GM18517 (cell line): ENCODE measurements around the gene C16orf86.
"Not testable (repeated sequence)": the region's sequence is repeated elsewhere in the genome, so short reads cannot be mapped to it uniquely, and the experiment has no call there.

Source experiments
- ATAC-seq: cut with Tn5 transposase; IDR thresholded peaks from one replicate; pipeline ENCODE4 v1.9.1; 2021; ENCODE audit warnings: mild to moderate bottlenecking, moderate library complexity; ENCODE audit not compliant: unreplicated experiment

C16orf86 gene

DNA sequence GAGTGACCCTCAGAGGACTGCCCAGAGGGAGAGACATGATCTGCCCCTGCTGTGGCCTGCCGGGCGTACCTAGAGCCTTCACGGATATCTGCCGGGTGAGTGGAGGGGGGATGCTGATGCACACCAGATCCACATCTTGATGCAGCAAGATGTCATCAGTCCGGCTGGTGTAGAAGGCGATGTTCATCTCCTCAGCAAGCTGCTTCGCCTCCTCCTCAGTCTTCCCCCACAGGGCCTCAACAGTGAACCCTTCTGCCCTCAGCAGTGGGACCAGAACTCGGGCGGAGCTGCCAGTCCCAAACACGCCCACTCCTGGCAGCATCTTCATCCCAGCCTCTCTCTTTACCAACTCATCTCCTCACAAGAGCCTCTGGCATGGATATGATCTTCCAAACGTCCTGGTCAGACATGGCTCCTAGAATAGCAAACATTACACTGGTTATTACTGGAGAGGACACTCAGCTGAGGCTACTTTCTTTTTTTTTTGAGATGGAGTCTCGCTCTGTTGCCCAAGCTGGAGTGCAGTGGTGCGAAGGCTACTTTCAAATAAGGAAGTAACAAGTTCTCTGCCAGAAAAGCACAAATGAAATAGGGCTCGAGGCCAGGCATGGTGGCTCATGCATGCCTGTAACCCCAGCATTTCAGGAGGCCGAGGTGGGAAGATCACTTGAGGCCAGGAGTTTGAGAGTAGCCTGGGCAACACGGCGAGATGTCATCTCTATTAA lies 18.9 kb downstream of the C16orf86 start:
- ATAC-seq, result no peak

DNA sequence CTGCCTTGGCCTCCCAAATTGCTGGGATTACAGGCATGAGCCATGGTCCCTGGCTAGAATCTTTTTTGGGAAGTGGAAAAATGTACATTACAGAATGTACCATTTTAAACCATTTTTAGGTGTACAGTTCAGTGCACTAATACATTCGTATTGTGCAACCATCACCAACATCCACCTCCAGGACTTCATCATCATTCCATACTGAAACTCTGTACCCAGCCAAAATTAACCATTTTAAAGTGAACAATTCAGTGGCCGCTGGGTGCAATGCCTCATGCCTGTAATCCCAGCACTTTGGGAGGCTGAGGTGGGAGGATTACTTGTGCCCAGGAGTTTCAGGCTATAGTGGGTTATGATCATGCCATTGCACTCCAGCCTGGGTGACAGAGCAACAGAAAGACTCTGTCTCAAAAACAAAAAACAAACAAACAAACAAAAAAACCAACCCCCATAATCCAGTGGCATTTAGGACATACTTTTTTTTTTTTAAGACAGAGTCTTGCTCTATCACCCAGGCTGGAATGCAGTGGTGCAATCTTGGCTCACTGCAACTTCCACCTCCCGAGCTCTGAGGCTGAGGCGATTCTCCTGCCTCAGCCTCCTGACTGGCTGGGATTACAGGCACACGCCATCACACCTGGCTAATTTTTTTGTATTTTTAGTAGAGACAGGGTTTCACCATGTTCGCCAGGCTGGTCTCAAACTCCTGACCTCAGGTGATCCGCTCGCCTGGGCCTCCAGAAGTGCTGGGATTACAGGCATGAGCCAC lies 27.1 kb downstream of the C16orf86 start:
- not testable (repeated sequence) for ATAC-seq

DNA sequence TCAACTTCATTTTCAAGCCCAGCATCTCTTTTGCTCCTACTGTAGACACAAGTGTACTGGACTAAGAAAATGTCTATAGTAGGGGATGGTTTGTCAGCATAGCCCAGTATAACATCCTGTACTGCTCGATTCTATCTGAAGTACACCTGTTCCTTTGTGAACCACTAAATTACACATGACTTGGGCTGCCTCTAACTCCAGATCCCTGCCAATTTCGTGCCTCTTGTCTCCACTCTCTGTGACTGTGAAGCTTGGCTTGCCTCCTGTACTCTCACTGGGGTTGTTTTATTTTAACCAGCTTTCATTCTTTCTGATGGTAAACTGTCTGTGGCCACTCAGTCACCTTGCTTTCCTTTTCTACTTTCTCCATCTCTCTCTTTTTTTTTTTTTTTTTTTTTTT lies 28.0 kb downstream of the C16orf86 start:
- ATAC-seq, result no peak

DNA sequence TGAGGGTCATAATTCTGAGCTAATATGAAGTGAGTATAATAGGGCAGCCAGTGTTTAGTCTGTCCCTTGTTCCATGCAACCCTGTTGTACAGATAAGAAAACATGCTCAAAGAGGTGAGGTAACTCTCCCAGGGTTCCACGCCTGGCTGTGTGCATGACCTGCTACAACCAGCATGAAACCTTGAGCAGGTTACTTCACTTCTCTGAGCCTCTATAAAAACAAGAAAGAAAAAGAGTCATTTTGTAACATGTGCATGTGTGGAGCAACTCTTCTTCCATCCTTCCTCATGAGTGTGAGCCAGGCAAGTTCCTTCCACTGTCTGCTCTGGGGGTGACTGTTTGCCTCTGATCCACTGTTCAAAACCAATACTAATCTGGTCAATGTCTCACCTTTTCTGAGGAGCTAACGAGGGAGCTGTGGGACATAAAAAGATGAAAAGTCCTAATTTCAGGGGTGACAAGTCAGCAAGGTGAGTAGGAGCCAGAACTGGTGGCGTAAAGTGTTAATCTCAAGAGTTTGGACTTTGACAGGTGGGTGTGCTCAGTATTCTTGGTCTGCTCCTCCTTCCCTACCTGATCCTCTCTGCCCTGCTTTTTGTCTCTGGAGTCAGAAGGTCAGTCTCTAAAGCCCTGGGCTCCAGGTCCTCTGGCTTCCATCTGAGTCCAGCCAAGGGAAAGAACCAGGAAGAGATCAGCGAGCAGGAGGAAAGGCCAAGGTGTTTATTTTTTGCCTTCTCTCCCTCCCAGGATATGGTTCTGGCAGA lies 31.0 kb downstream of the C16orf86 start:
- no peak for ATAC-seq

DNA sequence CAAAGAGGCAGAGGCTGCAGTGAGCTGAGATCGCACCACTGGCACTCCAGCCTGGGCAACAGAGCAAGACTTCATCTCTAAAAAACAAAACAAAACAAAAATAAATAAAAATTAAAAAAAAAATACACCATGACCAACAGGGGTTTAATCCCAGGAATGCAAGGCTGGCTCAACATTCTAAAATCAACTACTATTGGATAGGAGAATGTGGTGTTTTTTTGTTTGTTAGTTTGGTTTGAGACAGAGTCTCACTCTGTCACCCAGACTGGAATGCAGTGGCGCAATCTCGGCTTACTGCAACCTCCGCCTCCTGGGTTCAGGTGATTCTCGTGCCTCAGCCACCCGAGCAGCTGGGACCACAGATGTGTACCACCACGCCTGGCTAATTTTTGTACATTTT lies 32.7 kb downstream of the C16orf86 start:
- ATAC-seq, result no peak

DNA sequence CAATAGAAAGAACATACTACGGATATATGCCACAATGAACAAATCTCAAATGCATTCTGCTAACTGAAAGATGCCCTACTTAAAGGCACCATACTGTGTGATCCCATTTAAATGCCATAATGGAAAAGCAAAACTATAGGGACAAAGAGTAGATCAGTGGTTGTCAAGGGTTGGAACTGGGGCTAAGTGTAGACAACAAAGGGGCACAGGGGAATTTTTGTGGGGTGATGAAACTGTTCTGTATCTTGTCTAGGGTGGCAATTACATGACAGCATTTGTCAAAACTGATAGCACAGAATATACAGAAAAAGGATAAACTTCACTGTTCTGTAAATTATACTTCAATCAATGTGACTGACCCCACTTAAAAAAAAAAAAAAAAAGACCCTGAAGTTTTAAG lies 34.8 kb downstream of the C16orf86 start:
- no peak for ATAC-seq

DNA sequence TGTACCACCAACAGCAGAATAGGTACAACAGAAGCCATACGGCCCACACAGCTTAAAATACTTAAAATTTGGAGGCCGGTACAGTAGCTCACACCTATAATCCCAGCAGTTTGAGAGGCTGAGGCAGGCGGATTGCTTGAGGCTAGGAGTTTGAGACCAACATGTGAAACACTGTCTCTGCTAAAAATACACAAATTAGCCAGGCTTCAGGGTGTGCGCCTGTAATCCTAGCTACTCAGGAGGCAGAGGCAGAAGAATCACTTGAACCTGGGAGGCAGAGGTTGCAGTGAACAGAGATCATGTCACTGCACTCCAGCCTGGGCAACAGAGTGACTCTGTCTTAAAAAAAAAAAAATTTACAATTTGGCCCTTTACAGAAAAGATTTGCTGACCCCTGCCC lies 35.5 kb downstream of the C16orf86 start:
- ATAC-seq, result no peak

DNA sequence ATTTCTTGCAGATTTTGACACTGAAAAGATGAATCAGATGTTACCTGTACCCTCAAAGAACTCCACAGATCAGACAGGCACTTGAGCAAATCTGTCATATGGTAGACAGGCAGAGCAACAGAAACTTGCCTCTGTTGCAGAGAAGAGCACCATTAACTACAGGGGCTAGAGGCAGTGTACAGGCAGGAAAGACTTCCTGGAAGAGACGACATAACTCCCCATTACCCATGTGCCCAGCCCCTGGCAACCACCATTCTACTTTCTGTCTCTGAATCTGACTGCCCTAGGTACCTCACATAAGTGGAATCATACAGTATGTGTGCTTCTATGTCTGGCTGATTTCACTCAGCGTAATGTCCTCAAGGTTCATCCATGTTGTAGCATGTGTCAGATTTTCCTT lies 37.0 kb downstream of the C16orf86 start:
- ATAC-seq, result no peak

DNA sequence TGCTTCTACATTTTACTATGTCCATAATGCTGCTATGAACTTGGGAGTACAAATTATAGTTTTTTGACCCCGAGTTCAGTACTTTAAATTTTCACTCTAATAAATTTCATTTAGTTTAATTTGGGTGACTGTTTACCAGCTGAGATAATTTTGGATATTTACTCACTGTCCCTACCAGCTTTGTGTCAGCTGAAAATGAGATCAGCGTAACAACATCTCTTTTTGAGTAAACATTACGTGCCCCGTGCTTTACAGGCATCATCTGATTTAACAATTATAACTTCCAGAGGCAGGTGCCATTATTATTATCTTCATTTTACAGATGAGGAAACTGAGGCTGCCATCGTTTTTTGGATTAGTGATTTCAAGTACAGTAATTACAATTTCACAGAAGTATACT lies 37.5 kb downstream of the C16orf86 start:
- ATAC-seq, result no peak

DNA sequence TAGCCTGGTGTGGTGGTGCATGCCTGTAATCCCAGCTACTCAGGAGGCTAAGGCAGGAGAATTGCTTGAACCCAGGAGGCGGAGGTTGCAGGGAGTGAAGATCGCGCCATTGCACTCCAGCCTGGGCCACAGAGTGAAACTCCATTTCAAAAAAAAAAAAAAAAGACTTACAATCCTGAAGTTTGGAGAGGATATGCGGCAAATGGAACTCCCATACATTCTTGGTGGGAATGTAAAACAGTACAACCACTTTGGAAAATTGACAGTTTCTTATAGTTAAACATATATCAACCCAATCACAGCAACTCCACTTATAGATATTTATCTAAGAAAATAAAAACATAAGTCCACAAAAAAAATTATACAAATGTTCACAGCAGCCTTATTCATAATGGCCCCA lies 40.6 kb downstream of the C16orf86 start:
- ATAC-seq, result no peak

DNA sequence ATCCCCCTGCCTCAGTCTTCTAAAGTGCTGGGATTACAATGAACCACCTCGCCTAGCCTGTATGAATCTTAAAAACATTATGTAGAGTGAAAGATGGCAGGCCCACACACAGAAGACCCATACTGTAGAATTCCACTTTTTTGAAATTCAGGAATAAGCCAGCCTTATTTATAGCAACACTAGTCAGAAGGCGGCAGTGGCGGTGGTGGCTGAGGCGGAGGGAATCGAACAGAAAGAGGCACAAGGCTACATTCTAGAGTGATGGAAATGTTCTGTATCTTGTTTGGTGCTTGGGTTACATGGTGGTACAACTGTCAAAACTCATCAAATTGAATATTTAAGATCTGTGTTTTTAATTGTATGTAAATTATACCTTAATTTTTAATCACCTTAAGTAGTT lies 41.2 kb downstream of the C16orf86 start:
- ATAC-seq, result no peak

DNA sequence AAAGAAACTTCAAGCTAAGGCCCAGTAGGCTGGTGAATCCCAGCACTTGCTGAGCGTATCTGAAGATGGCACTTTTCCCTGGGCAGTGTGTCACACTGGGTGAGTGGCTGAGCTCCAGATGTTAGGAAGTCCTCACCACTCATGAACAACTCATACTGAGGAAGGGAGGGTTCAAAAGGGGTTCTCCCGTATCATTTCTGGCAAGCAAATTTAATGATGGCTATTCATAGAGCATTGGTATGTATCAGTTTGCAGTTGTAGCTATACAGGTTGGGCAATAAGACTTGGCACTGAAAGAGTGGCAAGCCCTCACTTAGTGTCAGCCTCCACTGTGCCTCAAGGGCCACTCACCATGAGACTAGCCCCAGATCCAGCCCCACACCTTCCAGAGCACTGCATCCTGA lies 41.8 kb downstream of the C16orf86 start:
- no peak for ATAC-seq

DNA sequence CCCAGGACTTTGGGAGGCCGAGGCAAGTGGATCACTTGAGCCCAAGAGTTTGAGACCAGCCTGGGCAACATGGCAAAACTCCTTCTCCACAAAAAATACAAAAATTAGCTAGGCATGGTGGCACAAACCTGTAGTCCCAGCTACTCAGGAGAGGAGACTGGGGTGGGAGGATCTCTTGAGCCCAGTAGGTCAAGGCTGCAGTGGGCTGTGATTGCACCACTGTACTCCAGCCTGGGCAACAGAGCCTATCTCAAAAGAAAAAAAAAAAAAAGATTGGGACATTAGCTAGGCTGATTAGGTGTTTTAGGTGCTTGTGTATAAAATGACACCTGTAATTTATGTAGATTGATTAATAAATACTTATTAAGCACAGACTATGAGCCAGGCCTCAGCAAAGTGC lies 42.4 kb downstream of the C16orf86 start:
- no peak for ATAC-seq

DNA sequence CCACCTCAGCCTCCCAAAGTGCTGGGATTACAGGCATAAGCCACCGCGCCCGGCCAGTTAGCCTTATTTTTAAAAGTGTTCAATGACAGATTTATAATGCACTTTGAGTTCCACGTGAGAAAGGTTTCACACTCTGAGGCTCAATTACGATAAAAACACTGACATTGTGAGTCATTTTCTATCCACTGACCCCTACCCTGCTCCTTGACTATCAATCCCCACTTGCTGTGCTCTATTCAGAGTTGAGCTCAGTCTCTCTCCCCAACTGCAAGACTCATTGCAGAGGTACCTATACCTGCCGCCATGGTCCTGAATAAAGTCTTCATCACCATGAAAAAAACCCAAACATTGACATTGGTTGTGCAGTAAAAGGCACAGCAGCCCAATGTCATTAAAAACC lies 44.0 kb downstream of the C16orf86 start:
- no peak for ATAC-seq

DNA sequence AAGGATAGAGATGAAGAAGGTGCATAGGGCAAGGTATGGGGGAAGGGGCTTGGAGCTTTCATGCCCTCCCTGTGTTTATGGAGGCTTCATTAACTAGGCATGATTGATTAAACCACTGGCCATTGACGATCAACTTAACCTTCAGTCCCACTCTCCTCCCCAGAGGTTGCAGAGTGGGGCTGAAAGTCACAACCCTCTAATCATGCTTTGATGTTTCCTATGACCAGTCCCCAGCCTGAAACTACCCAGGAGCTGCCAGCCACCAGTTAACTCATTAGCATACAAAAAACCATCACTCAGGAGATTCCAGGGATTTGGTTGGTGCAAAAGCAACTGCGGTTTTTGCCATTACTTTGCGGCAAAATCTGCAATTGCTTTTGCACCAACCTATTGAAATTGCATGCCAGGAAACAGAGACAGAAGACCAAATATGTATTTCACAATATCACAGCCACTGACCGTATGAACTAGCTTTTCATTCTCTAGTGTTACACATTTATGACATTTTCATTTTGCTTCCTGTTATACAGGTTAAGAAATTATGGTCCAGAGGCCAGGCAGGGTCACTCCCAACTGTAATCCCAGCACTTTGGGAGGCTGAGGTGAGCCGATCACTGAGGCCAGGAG lies 47.1 kb downstream of the C16orf86 start:
- ATAC-seq, result no peak

DNA sequence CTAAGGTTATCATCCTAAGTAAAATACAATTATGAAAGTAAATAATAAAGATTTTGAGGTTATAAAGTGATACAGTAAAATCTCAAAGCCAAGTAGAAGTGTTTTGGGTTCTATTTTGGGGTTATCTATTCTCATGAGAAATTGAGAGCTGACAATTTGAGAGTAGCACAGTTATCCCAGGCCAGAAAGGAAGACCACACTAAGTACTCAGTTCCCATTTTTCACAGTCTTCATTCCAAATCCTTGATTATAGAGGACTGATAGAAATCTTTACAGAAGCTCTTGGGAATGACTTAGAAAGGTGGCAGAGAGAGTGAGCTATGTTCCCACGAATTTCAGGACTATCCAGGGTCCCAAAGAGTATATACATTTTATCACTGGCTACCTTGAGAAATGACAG lies 47.9 kb downstream of the C16orf86 start:
- ATAC-seq, result no peak

DNA sequence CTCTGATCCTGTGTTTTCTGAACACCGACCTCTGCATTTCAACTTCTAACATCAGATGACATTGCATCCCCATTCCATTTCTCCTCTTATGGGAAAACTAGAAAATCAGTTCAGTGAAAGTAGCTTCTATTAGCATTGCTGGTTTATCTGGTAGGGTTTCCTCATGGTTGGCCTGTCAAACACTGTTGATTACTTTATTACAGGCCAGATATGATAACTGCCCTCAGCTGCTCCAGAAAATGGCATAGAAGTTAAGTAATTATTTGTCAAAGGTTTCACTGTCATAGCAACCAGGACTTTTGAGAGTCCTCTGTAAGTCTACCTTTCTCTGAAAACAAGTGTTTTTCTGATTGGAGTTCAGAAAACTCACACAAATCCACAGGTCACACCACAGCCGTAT lies 49.5 kb downstream of the C16orf86 start:
- no peak for ATAC-seq
